GM18907 (cell line): ENCODE results near the gene MSI2.

Experiments used
- ATAC-seq: cut with Tn5 transposase; IDR thresholded peaks from one replicate; pipeline ENCODE4 v1.9.1; 2021; ENCODE audit warnings: mild to moderate bottlenecking, moderate library complexity; ENCODE audit not compliant: unreplicated experiment

Gene MSI2

DNA sequence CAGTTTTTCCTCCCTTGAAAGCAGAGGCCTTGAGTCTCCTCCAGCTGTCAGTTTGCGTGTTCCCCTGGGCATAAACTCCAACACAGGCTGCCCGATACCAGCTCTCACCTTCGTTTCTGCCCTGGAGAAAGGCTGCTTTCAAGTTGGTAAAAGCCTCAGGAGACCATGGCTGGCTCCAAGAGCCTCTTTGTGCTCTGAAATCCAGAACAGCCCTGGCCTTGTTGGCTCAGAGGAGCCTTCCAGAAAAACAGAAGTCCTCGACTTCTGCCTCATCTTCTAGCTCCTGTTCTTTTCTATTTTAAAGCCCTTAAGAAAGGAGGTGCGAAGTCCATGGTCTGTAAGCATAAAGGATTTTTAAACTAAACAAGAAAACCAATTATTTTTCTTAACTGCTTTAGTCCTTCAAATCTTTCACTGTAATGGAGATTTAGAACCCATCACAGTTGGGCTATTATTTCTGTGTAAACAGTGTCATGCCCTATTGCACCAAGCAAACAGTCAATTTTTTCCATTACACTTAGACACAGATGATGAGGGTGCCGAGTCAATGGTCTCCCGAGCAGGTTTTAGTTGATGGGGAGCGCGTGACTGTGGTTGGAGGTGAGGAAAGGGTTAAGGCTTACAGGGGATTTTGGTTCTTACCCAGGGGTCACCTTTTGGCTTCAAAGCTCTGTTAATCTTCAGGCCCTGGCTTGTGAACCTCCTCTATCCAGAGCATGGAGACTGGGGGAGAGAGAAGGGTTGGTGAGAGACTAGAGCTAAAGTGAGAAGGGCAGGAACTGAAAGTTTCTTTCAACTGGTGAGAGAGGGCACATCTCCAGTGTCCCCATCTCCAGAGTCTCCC, 212.8 kb downstream of the MSI2 start:
- peak; percentile 69 for ATAC-seq

DNA sequence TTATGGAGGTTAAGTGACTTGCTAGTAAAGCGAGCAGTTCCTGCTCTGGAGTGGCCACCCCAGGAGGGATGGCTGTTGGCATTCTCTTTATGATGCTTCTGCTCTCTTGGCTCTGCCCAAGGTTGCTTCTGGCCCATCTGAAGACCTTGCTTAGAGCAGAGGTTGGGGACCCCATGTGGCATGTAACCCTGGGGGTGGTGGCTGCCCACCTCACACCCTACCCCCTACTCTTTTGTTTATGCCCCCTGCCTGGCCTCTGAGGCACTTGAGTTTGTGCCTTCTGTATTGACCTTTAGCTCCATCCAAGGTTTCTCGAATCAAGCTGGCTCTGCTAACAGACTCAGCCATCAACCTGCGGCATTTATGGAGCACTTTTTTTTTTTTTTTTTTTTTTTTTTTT, 214.6 kb downstream of the MSI2 start:
- no peak for ATAC-seq

DNA sequence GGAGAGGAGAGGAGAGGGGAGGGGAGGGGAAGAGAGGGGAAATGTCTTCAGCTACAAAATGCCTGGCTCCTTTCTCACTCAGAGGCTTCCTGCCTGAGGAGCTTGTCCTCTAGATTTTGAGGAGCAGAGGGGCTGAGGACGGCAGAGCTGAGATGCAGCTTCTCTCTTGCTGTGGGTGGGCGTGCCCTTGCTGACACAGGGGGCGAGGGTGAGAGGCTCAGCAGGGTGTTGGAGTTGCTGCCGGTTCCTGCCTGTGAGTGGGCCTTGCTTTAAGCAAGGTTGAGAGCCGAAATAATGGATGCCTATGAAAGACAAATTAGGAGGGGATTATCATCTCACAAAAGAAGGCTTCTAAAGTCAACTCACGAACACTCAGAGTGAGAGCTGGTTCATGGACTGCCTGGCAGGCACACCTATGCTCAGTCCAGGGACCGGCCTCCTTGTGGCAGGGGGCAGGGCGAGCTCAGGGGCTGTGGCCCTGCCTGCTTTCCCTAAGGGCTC, 215.6 kb downstream of the MSI2 start:
- no peak for ATAC-seq

DNA sequence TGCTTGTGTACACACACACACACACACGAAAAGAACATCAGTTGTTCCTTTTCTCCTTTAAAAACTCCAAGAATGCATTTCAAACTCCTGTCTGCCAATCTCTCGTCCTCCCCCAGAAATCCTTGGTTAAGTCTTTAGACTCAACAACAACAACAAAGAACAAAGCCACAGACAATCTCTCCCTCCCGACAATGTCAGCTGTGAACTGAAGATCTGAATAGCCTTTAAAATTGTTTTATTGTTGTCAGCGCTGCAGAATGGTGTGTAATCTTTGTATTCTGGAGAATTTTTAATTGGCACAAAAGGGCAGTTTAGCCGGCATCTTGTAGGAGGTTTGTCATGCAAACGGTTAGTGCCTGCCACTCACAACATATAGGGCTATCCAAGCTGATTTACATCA, 219.5 kb downstream of the MSI2 start:
- ATAC-seq: no peak

DNA sequence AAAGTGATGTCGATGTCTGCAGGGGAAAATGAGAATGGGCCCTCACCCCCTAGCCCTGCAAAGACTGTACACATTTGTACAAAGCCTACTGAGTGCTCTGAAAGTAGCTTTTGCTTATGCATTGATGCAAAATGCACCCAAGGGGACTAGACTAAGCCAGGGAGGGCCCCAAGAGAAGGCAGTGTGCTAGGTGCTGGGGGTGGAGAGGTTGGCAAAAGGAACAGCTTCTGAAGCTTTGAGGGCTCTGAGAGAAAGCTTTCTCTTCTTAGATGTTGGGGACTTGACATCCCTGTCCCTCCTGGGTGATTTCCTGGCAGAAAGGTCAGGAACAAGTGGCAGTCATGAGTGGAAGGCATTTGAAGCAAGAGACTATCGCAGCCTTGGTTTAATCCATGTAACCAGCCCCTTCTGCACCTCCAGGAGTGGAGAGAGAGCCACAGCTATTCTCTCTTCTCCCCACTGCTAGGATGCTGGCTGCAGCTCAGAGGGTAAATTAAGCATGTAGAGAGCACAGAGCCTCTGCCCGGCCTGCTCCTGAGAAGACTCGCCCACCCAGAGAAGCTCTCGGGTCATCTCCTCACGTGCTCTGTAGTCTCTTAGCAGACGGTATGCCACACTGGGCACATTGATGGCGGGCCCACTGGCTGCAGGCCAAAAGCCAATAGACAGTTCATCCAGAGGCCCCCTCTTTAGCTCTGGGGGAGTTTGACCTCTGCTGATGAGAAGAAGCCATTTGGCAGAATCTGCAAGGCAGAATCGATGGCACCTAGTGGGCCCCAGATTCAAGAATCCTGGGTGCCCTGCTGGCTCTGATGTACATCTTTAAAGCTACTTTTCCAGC, 221.4 kb downstream of the MSI2 start:
- no peak for ATAC-seq

DNA sequence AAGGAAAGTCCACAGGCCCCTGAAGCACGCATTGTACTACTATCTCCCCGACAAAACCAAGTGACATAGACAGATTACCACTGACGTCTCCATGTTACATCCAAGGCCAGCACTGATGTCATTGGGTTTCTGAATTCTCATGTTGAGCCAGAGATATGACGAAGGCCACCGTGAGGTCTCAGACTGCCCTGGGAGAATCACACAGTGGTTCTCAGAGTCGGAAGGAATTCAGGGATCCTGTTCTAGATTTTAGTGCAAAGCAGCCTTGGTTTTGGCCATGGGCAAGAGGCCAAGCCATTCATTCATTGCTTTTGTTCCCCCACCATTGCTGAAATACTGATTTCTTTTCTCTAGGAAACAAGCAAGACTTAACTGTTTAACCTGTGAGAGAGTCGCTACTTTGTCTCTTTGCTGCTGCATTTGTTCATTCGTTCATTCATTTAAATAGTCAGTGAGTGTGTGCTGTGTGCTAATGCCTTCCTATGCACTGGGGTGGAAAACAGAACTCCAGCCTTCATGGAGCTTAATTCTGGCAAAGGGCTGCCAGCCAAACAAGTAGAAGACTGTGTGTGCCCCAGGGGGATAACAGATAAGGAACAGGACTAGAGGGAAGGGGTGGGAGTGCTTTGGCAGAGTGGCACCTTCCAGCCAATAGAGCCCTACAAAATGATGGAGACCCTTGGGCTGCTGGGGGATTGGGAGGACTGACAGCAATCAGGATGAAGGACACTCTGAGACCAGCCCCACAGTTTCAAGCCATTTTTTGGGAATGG, 222.3 kb downstream of the MSI2 start:
- ATAC-seq: no peak

DNA sequence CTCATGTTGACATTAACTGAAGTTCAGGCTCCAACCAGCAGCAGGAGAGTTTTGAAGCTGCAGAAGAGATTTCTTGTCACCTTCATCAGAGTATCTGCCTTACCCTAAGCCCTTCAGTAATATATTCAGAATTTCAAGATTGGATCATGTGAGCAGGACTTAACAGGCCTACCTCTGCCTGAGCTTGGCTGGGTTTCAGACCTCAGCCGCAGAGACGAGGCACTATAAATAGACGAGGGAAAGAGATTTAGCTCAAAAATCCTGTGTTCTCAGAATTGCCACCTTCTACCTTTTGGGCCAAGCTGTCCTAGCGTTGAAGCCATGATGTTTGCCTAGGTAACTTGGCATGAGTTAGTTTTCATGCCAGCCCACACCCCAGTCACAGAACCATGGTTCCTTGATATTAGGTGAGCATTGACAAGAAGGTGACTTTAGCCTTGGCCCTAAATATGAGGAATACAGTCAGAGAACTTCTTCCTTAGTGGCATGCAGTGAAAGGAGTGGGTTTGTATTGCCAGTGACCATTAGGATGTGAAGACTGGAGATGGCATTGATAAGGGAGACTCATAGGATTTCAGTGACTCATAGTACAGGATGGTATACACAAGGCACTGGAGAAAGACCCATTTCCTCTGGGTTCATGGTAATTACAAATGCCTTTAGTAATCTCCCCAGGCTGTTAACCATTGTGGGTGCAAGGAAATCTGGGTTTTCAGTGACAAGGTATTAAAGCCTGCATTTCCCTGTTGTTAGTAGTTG, 224.3 kb downstream of the MSI2 start:
- no peak for ATAC-seq

DNA sequence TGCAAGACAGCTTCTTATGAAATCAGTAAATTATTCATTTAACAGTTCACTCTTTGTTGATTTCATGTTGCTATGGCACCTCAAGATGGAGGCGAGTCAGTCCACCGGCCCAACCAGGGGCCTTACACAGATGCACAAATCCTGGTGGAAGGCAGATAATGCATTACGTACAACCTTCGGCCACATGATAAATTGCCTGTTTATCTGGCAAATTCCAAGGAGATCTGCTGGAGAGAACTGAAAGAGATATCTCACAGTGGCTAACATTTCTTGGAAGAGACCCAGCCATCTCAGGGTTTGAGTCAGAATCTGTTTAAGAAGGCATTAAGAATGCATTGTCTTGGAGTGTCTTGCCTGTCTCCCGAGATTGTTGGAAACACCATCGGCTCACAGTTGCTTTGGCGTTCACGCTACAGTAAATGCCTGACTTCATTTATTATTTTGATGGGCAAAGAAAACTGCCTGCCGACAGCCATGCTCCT, 225.6 kb downstream of the MSI2 start:
- no peak for ATAC-seq

DNA sequence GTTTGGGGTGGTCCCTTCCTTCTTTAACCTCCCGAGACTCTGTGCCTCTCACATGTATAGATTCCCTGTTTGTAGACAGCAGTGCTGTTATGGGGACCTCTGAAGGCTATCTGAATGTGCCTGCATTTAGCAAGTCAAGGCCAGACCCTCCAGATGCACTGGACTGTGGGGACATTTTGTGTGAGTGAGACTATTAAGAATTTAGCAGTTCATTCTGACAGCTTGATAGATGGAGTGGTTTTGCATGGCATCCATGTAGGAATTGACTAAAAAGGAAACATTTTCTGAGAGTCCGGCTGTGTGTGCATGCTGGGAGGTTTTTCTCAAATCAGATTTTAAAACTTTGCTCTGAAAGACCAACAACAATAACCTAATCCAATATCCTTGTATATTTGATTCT, 226.3 kb downstream of the MSI2 start:
- no peak for ATAC-seq

DNA sequence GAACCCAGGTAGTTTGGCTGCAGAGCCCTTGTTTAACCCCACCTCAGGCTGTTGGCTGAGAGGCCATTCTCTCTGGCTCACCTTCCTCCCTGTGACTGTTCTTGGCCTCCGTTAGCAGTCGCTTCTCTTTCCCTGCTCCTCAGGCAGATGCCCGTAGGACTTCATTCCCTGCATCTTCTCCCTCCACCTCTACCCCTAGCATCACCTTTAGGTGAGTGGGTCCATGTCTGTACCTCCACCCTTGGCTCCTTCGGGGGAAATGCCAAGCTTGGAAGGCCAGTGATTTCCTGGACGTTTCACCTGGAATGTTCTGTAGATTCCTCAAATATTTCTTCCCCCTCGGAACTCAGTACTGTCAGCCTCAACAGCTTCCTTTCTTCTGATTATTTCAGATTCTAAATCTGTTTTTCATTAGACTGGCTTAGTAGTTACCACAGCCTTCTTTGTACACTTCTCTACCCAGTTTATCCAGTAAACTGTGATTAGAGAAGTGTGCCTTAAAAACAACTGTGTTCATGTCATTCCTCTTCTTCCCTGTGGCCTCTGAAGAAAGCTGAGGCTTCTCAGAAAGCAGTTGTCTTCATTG, 227.9 kb downstream of the MSI2 start:
- ATAC-seq: no peak

DNA sequence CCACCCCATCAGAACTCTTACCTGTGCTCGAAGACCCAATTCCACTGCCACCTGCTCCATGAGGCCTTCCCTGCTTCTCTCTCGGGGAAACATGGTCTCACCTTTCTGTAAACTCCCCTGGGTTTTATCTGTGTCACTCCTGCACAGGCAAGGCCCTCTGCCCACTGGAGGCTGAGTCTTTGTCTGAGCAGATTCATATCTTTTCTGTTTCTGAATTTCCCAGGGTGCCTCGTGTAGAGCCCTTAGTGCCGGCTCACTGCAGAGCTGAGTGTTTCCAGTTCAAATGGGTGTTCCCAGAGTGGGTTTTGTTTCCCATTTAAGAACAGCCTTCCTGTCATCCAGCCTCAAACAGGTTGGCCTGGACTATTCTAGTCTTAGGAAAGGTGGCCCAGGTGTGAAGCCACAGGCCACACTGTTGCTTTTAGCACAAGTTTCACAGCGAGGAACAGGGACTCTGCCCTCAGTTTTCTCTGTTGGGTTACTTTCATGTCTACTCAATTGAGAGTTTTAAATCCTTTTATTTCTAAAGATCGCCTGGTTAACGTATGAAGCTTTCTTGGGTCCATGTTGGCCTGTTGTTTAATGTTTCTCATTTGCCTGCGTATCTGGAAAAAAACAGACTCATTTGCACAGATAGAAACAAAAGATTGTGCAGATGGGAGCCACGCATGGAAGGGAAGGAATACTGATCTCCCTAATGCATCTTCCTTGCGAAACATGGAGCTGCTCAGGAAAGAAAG, 228.7 kb downstream of the MSI2 start:
- no peak for ATAC-seq

DNA sequence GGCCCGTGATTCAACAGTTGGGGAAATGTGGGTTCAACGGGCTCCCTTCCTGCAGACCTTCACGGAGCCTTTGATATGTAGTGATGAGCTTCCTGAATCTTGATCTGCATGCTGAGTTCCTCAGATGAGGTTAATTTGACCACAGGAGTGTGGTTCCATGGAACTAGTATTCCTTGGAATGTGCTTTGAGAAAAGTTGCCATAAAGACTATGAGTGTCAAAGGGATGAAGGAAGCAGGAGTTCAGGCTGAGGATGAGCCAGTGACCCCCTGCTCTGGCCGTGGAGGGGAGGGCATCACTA, 229.2 kb downstream of the MSI2 start:
- no peak for ATAC-seq

DNA sequence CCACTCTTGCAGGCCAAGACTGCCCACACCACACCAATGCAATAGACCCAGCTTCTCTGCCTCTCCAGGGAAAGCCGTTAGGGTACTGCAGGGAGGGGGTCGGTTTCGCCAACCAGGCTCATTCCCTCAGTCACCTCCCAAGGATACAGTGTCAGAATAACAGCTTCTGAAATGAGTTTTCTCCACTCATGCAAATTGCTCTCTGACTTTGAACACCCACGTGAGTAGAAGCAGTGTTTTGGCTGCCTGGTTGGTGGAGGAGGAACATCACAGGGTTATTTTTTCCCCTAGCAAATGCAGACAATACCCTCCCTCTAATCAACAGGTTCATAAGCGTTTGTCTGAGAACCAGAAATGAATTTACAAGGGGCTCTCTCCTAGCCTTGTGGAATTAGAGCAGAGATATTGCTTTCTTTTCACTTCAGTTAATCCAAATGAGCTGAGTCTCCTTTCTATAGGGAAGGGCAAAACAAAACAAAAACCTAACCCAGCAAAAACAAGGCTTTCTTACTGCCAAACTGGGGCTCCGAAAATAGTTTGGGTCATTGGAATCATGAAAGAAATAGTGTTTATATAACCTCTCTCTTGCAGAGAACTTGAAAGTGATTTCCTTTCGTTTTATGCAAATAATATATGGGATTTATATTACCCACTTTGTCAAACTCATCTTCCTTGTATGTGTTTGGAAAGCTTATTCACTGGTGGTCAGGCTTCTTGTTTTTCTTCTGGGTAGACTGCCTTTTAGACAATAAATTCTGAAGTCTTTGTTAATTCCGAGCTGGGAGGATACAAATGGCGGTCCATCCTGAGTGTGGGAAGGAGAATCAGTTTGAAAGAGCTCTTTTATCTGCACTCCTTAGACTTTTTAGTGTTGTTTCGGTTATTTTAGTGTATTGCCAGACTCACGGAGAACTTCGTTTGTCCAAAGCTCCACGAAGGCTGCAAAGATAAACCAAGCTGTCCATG, 229.9 kb downstream of the MSI2 start:
- no peak for ATAC-seq

DNA sequence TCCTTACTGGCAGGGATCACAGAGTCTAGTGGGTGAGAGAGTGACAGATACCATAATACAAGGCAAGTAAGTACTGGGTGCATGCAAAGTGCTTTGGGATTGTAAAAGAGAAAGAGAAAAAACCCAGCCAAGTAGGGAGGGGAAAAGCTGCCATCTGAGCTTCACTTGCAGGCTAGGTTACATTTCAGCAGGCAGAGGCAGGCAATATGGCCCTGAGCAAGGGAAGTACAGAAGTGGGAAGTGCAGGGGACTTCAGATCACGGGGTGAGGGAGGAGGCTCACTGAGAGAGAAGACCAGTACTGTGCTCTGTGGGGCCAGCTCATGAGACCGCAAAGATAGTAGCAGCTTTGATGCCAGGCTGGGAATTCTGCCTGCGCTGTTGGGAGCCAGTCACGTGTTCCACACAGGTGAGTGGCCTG, 230.6 kb downstream of the MSI2 start:
- no peak for ATAC-seq

DNA sequence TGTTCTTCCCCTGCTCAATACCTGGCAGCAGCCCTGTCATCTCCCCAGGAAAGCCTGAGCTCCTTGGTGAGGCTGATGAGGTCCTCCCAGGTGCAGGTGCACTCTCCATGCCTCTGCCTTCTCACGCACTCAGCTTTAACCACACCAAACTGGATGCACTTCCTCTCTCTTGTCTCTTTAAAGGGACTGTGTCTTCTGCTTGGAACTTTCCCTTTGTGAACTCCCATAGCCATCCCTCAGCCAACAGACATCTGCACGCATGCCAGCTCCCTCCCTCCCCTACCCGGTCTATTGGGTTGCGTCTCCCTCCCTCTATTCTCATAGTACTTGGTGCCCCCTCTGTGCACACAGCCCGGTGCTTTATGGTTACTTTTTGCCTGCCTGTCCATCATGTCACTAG, 231.2 kb downstream of the MSI2 start:
- ATAC-seq: no peak

DNA sequence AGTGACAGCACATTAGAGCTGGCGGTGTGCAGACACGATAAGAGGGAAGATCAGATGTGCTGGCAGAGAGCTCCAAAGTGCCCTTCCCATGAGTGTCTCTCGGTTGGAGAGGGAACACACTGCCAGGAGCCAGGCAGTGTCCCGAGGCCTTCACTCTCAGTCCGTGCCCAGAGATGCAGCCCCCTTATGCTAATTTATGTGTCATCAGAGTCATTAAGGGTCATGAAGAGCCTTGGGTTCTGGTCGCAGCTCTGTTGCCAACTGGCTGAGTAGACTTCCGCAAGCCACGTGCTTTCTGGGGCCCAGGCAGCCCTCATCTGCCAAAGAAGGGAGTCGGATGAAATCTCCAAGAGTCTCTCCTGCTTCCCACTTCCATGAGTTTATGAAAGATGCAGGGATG, 232.5 kb downstream of the MSI2 start:
- no peak for ATAC-seq

DNA sequence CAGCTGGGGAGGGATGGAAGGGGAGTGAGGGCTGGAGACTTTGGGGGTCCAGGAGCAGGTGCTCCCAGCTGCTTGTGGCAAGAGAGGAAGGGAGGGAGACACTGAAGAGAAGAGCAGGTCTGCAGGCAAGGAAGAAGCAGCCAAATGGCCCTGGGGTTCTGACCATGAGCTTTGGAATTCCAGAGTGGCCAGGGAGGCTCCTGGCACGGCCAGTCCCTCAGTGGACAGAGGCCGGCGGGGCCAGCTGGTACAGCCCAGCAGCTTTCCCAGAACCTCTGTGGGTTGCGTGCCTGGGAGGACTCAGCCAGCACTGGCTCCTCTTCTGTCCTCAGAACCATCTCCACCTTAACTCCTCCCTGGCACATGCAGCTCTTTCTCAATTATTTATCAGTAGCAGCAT, 233.0 kb downstream of the MSI2 start:
- ATAC-seq: no peak

DNA sequence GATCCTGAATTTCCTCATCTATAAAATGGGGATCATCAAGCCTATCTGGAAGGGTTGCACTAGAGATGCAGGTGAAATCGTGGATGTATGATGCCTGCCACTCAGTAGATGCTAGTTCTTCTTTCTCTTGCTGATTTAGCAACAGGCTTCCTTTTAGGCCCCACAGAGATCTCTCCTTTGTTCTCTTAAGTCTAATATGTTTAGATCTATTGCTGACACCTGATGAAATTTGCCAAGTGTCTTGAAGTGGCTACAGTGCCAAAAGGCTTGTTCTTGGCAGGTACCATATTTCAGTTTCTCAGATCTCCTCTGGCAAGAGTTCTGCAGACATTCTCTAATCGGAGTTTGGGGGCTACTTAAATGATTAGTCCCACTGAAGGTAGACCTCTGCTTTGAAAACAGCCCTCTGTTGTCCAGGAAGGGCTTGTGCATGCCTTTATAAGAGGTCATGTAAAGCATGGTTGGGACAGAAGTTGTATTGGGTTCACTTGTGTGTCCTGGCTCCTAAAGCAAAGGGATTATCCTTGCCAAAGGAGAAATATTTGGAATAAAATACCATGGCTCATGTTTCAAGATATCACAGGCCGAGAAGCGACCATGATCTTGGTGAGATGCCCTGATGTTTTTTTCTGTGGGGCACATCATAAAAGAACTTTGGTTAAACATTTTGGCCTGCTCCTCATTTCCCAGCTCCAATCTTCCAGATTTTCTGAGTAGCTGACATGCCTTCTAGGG, 234.0 kb downstream of the MSI2 start:
- ATAC-seq: no peak
